ENCODE measurements around the gene NABP1.

The NABP1 gene

GRCh38 chr2:191677646-191678436 lies at the start of gene NABP1:
NABP1 (plus strand) TSS chr2:191678136; CDS start chr2:191678615, 479 bp downstream.
- H3K4me3 ChIP-seq (ENCODE audit: low read length): peak within 1 kb of the TSS; percentile 87
- no peak for TF ChIP-seq ZNF274 (IDR thresholded peaks at IDR 0.05; ENCODE audit: low read depth, low read length)

- H3K4me3 ChIP-seq (ENCODE audit: low read length): no peak overlapping the region
- no peak for TF ChIP-seq ZNF274 (IDR thresholded peaks at IDR 0.05; ENCODE audit: low read depth, low read length)
Observed at GRCh38 chr2:191629001-191629453, 48.9 kb upstream of the NABP1 start.

GRCh38 chr2:191629976-191630712 lies 47.8 kb upstream of the NABP1 start:
- no peak overlapping the region for H3K4me3 ChIP-seq (ENCODE audit: low read length)
- TF ChIP-seq ZNF274 (IDR thresholded peaks at IDR 0.05; ENCODE audit: low read depth, low read length): no peak

- no peak for TF ChIP-seq ZNF274 (IDR thresholded peaks at IDR 0.05; ENCODE audit: low read depth, low read length)
Observed at GRCh38 chr2:191631754-191632153, 46.2 kb upstream of the NABP1 start.

GRCh38 chr2:191632426-191632825 lies 45.5 kb upstream of the NABP1 start:
- H3K4me3 ChIP-seq (ENCODE audit: low read length): no peak overlapping the region
- no peak for TF ChIP-seq ZNF274 (IDR thresholded peaks at IDR 0.05; ENCODE audit: low read depth, low read length)

More at GRCh38 chr2:191631754-191632153, 46.2 kb upstream of the NABP1 start:
- no peak overlapping the region for H3K4me3 ChIP-seq (ENCODE audit: low read length)

GRCh38 chr2:191634791-191635190 lies 43.1 kb upstream of the NABP1 start:
- no peak overlapping the region for H3K4me3 ChIP-seq (ENCODE audit: low read length)
- no peak for TF ChIP-seq ZNF274 (IDR thresholded peaks at IDR 0.05; ENCODE audit: low read depth, low read length)

- no peak overlapping the region for H3K4me3 ChIP-seq (ENCODE audit: low read length)
- no peak for TF ChIP-seq ZNF274 (IDR thresholded peaks at IDR 0.05; ENCODE audit: low read depth, low read length)
Observed at GRCh38 chr2:191635333-191636234, 42.4 kb upstream of the NABP1 start.

GRCh38 chr2:191636235-191636543 lies 41.7 kb upstream of the NABP1 start:
- TF ChIP-seq ZNF274 (IDR thresholded peaks at IDR 0.05; ENCODE audit: low read depth, low read length): no peak

GRCh38 chr2:191636586-191636985 lies 41.4 kb upstream of the NABP1 start:
- H3K4me3 ChIP-seq (ENCODE audit: low read length): no peak overlapping the region
- no peak for TF ChIP-seq ZNF274 (IDR thresholded peaks at IDR 0.05; ENCODE audit: low read depth, low read length)

More at GRCh38 chr2:191636235-191636543, 41.7 kb upstream of the NABP1 start:
- H3K4me3 ChIP-seq (ENCODE audit: low read length): no peak overlapping the region

- TF ChIP-seq ZNF274 (IDR thresholded peaks at IDR 0.05; ENCODE audit: low read depth, low read length): no peak
- H3K4me3 ChIP-seq (ENCODE audit: low read length): no peak overlapping the region
Observed at GRCh38 chr2:191637182-191638078, 40.5 kb upstream of the NABP1 start.

GRCh38 chr2:191638079-191638801 lies 39.7 kb upstream of the NABP1 start:
- TF ChIP-seq ZNF274 (IDR thresholded peaks at IDR 0.05; ENCODE audit: low read depth, low read length): no peak
- peak overlapping the region; percentile 26; the same call in 1 of the 2 replicates for H3K4me3 ChIP-seq (ENCODE audit: low read length)

- TF ChIP-seq ZNF274 (IDR thresholded peaks at IDR 0.05; ENCODE audit: low read depth, low read length): no peak
- no peak overlapping the region for H3K4me3 ChIP-seq (ENCODE audit: low read length)
Observed at GRCh38 chr2:191638802-191639172, 39.1 kb upstream of the NABP1 start.

GRCh38 chr2:191641609-191642008 lies 36.3 kb upstream of the NABP1 start:
- no peak for TF ChIP-seq ZNF274 (IDR thresholded peaks at IDR 0.05; ENCODE audit: low read depth, low read length)
- H3K4me3 ChIP-seq (ENCODE audit: low read length): no peak overlapping the region
